ENCODE data around the gene SPATA2L.

SPATA2L gene

DNA sequence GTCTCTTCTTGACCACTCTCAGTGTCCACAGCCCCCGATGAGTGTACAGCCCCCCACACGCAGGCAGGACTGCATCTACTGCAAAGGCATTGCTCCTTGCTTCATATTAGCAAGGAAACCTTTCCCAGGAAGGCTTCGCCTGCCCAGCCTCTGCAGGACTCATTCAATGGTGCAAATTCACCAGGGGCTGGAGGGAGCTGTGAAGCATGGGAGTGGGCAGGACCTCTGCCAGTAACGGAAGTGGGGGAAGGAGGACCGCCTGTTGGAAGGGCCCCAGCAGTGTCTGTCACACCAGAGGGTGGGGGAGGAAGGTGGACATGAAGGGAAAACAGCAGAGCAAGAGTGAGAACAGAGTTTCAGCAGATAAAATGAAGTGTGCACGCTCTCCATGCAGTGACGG lies 41.4 kb downstream of the SPATA2L start:
- DNase-seq (ENCODE audit: low read depth in 1 of 2, low spot score in 1 of 2), result no peak
- TF ChIP-seq SPI1 (IDR thresholded peaks at IDR 0.05; ENCODE audit: borderline replicate concordance, low read depth) (no peak), GABPA (IDR thresholded peaks at IDR 0.05; ENCODE audit: low read depth) (no peak), POLR2AphosphoS5 (IDR thresholded peaks at IDR 0.05; ENCODE audit: low read depth) (no peak)
- TF ChIP-seq, protein P1, sequence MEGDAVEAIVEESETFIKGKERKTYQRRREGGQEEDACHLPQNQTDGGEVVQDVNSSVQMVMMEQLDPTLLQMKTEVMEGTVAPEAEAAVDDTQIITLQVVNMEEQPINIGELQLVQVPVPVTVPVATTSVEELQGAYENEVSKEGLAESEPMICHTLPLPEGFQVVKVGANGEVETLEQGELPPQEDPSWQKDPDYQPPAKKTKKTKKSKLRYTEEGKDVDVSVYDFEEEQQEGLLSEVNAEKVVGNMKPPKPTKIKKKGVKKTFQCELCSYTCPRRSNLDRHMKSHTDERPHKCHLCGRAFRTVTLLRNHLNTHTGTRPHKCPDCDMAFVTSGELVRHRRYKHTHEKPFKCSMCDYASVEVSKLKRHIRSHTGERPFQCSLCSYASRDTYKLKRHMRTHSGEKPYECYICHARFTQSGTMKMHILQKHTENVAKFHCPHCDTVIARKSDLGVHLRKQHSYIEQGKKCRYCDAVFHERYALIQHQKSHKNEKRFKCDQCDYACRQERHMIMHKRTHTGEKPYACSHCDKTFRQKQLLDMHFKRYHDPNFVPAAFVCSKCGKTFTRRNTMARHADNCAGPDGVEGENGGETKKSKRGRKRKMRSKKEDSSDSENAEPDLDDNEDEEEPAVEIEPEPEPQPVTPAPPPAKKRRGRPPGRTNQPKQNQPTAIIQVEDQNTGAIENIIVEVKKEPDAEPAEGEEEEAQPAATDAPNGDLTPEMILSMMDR (IDR thresholded peaks at IDR 0.05; ENCODE audit: insufficient read depth, low read length), result no peak
- TF ChIP-seq, protein P2, sequence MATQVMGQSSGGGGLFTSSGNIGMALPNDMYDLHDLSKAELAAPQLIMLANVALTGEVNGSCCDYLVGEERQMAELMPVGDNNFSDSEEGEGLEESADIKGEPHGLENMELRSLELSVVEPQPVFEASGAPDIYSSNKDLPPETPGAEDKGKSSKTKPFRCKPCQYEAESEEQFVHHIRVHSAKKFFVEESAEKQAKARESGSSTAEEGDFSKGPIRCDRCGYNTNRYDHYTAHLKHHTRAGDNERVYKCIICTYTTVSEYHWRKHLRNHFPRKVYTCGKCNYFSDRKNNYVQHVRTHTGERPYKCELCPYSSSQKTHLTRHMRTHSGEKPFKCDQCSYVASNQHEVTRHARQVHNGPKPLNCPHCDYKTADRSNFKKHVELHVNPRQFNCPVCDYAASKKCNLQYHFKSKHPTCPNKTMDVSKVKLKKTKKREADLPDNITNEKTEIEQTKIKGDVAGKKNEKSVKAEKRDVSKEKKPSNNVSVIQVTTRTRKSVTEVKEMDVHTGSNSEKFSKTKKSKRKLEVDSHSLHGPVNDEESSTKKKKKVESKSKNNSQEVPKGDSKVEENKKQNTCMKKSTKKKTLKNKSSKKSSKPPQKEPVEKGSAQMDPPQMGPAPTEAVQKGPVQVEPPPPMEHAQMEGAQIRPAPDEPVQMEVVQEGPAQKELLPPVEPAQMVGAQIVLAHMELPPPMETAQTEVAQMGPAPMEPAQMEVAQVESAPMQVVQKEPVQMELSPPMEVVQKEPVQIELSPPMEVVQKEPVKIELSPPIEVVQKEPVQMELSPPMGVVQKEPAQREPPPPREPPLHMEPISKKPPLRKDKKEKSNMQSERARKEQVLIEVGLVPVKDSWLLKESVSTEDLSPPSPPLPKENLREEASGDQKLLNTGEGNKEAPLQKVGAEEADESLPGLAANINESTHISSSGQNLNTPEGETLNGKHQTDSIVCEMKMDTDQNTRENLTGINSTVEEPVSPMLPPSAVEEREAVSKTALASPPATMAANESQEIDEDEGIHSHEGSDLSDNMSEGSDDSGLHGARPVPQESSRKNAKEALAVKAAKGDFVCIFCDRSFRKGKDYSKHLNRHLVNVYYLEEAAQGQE (IDR thresholded peaks at IDR 0.05; ENCODE audit: insufficient replicate concordance, low read depth), result no peak
- Histone ChIP-seq H3K27me3 (ENCODE audit: insufficient read depth, poor library complexity, severe bottlenecking) (no peaks in the 10 kb centered on the region), H3K4me3 (replicated peaks; ENCODE audit: insufficient read depth, low read length) (no peak overlapping the region), H3K27ac (replicated peaks) (no peak overlapping the region)

DNA sequence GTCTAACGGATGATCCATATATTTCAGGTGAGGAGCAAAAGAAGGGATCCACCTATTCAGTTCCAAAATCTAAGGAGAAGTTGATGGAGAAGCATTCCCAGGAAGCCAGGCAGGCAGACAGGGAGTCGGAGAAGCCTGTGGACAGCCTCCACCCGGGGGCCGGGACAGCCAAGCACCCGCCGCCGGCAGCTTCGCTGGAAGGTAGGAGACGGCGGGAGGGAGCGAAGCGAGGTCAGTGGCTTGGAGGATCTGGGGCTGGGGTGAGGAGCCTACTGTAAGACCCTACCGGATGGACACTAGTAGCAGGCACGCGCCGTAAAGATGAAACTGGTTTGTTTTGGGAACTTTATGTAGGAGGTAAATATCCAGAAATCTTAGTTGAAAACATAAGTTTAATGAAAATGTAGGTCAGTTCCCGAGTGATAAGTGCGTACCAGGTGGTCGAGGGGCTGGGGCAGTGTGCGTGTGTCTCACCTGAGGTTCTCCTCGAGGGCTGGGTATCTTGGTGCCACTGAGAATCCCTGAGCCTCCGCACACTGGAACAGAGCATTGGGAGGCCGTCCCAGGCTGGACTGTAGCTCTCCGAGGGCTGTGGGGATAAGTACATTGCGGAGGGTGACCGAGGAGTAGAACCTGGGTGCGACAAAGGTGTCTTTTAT lies 43.2 kb downstream of the SPATA2L start:
- Histone ChIP-seq H3K27ac (replicated peaks) (peak overlapping the region; percentile 88), H3K27me3 (ENCODE audit: insufficient read depth, poor library complexity, severe bottlenecking) (no peaks in the 10 kb centered on the region), H3K4me3 (replicated peaks; ENCODE audit: insufficient read depth, low read length) (peak overlapping the region; percentile 74)
- DNase-seq (ENCODE audit: low read depth in 1 of 2, low spot score in 1 of 2), result no peak
- TF ChIP-seq POLR2AphosphoS5 (IDR thresholded peaks at IDR 0.05; ENCODE audit: low read depth) (no peak), GABPA (IDR thresholded peaks at IDR 0.05; ENCODE audit: low read depth) (no peak), SPI1 (IDR thresholded peaks at IDR 0.05; ENCODE audit: borderline replicate concordance, low read depth) (no peak)
- TF ChIP-seq, protein P1 (IDR thresholded peaks at IDR 0.05; ENCODE audit: insufficient read depth, low read length), result no peak
- TF ChIP-seq, protein P2 (IDR thresholded peaks at IDR 0.05; ENCODE audit: insufficient replicate concordance, low read depth), result no peak

DNA sequence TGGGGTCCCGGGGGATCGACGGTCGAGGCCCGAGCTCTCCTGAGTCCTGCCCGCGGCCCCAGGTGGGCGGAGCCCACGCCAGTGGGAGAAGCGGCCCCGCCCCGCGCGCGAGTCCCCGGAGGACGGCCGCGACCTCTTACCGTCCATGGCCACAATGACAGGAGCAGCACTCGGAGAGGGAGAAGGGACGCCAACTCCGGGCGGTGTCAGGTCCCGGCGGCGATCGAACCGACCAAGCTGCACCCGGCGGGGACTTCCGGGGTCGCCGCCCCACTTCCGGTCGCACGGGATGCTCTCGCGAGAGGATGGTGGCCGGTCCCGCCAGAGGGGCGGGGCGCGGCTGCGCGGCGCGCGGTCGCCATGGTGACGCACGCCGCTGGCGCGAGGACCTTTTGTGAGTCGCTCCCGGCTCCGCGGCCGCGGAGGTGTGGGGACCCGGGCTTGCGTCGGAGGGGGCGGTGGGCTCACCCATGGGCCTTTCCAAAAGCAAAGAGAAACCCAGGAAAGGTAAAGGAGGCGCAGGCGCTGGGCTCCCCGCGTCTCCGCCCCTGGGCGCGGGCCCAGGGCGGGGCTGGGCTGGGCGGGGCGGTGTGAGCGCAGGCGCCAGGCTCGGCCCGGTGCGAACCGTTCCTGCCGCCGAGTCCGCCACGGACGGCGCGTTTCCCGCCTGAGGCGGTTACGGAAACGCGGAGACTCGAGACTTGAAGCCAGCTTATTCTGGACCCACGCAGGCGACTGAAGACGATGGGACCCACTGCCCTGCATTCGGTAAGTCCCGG lies 43.9 kb downstream of the SPATA2L start, which contains the start of the genes CHMP1A and SPATA33:
Gene CHMP1A, minus strand, starts transcription at position 267 of the 779 bp plus-strand sequence. Its CDS starts 120 bp downstream, at position 147.
Gene SPATA33, plus strand, starts transcription at position 395 of the 779 bp plus-strand sequence. Its CDS starts 76 bp downstream, at position 471.
- TF ChIP-seq GABPA (IDR thresholded peaks at IDR 0.05; ENCODE audit: low read depth) (peak; percentile 81), SPI1 (IDR thresholded peaks at IDR 0.05; ENCODE audit: borderline replicate concordance, low read depth) (no peak)
- peak within 1 kb of the TSS; percentile 88 for H3K27ac ChIP-seq (replicated peaks)
- H3K4me3 ChIP-seq (replicated peaks; ENCODE audit: insufficient read depth, low read length), result peak within 1 kb of the TSS; percentile 74

DNA sequence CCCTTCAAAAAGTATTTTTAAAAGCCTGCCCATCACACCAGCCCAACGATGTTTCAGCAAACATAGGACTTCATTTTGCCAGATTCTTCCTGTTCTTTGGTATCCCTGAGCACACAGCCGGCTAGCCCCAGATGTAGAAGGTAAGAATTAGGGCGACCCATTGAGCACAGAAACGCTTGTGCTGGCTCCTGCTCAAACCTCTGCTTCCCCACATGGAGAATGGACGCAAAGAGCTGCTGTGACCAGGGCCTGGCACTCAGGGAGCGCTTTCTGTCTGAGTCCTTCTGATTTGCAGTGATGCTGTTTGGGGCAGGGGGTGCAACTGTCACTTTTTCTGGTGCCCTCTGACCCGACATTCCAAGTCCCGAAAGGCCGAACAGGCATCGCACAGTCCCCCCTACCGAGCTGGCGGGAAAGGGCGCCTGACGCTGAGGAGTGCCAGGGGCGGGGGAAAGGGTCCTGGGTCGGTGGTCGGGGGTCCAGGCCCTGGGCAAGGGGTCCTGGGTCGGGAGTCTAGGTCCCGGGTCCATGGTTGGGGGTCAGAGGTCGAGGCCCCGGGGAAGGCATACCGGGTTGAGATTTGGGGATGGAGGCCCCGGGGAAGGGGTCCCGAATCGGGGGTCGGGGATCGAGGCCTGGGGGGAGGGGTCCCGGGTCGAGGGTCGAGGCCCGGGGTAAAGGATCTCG lies 44.9 kb downstream of the SPATA2L start:
- no peaks in the 10 kb centered on the region for H3K27me3 ChIP-seq (ENCODE audit: insufficient read depth, poor library complexity, severe bottlenecking)
- peak overlapping the region; percentile 74 for H3K4me3 ChIP-seq (replicated peaks; ENCODE audit: insufficient read depth, low read length)
- no peak overlapping the region for H3K27ac ChIP-seq (replicated peaks)
- no peak for DNase-seq (ENCODE audit: low read depth in 1 of 2, low spot score in 1 of 2)
- TF ChIP-seq, protein P2 (IDR thresholded peaks at IDR 0.05; ENCODE audit: insufficient replicate concordance, low read depth), result no peak

More for the DNA sequence above, 43.9 kb downstream of the SPATA2L start, which contains the start of the genes CHMP1A and SPATA33:
- DNase-seq (ENCODE audit: low read depth in 1 of 2, low spot score in 1 of 2), result peak; percentile 61 to 68
- H3K27me3 ChIP-seq (ENCODE audit: insufficient read depth, poor library complexity, severe bottlenecking), result no peaks in the 10 kb centered on the region

All from HL-60 (cell line).